Activated effector memory CD4-positive, alpha-beta T cell treated with anti-CD3 and anti-CD28 coated beads, Interleukin-2, amount 50 U/mL, for 16 hours (primary cell): ENCODE results near the gene NDUFB7.
A peak's percentile ranks its signal among the peaks of the same experiment; 100 is the strongest.
"Not testable (repeated sequence)": the region's sequence is repeated elsewhere in the genome, so short reads cannot be mapped to it uniquely, and the experiment has no call there.

ENCODE experiments used
- DNase-seq: peaks from one replicate; pipeline ENCODE4 v3.0.0-alpha.2; 2020

Gene NDUFB7

GRCh38 chr19:14570864-14571527 lies 870 bp downstream of the NDUFB7 start:
- no peak for DNase-seq

- DNase-seq, result no peak
These were observed 4.8 kb downstream of the NDUFB7 start for GRCh38 chr19:14567079-14567478.

GRCh38 chr19:14566712-14567077 lies 5.2 kb downstream of the NDUFB7 start:
- DNase-seq, result no peak

GRCh38 chr19:14565765-14566711 lies 5.8 kb downstream of the NDUFB7 start:
- DNase-seq, result no peak

- no peak for DNase-seq
These were observed 6.6 kb downstream of the NDUFB7 start for GRCh38 chr19:14565298-14565679.

GRCh38 chr19:14564652-14565297 lies 7.1 kb downstream of the NDUFB7 start:
- DNase-seq, result not testable (repeated sequence)

GRCh38 chr19:14563989-14564651 lies 7.7 kb downstream of the NDUFB7 start:
- peak; percentile 74 for DNase-seq

GRCh38 chr19:14563590-14563926 lies 8.3 kb downstream of the NDUFB7 start:
- no peak for DNase-seq

GRCh38 chr19:14562660-14563589 lies 8.9 kb downstream of the NDUFB7 start:
- DNase-seq, result no peak

GRCh38 chr19:14561847-14562351 lies 10.0 kb downstream of the NDUFB7 start:
- DNase-seq, result no peak

GRCh38 chr19:14561249-14561648 lies 10.6 kb downstream of the NDUFB7 start:
- DNase-seq, result no peak

GRCh38 chr19:14560776-14561108 lies 11.1 kb downstream of the NDUFB7 start:
- no peak for DNase-seq

GRCh38 chr19:14559916-14560775 lies 11.7 kb downstream of the NDUFB7 start:
- DNase-seq, result no peak

GRCh38 chr19:14558370-14559066 lies 13.3 kb downstream of the NDUFB7 start:
- no peak for DNase-seq

GRCh38 chr19:14556662-14557188 lies 15.1 kb downstream of the NDUFB7 start:
- peak; percentile 90 for DNase-seq

GRCh38 chr19:14555918-14556661 lies 15.8 kb downstream of the NDUFB7 start:
- no peak for DNase-seq

GRCh38 chr19:14554382-14554812 lies 17.5 kb downstream of the NDUFB7 start:
- DNase-seq, result no peak

GRCh38 chr19:14553939-14554243 lies 18.0 kb downstream of the NDUFB7 start:
- DNase-seq, result no peak
